Inflammatory macrophage treated with lipopolysaccharide for 1 hour (primary cell): ENCODE measurements around the gene CCDC69.
"Not testable (repeated sequence)": the region's sequence is repeated elsewhere in the genome, so short reads cannot be mapped to it uniquely, and the experiment has no call there.

Experiments
- DNase-seq, 2 donors: peaks; one replicate each; pipeline ENCODE4 v3.0.0-alpha.2; 2020 to 2022

The CCDC69 gene, protein sequence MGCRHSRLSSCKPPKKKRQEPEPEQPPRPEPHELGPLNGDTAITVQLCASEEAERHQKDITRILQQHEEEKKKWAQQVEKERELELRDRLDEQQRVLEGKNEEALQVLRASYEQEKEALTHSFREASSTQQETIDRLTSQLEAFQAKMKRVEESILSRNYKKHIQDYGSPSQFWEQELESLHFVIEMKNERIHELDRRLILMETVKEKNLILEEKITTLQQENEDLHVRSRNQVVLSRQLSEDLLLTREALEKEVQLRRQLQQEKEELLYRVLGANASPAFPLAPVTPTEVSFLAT

GRCh38 chr5:151223447-151224264 lies at the start of gene CCDC69:
Gene CCDC69, minus strand, starts transcription at chr5:151224092. Its CDS starts 122 bp downstream, at chr5:151223970.
- peak; percentile 57 to 64 for DNase-seq

- peak; percentile 51 to 56 for DNase-seq
Observed at GRCh38 chr5:151271336-151271735, 47.4 kb upstream of the CCDC69 start.

- DNase-seq: peak; percentile 91 to 97
Observed at GRCh38 chr5:151270599-151270998, 46.7 kb upstream of the CCDC69 start.

GRCh38 chr5:151267491-151268260 lies 43.8 kb upstream of the CCDC69 start:
- no peak for DNase-seq

GRCh38 chr5:151264113-151264512 lies 40.2 kb upstream of the CCDC69 start:
- DNase-seq: peak; percentile 83 to 85

- DNase-seq: no peak
Observed at GRCh38 chr5:151262532-151262931, 38.6 kb upstream of the CCDC69 start.

DNA sequence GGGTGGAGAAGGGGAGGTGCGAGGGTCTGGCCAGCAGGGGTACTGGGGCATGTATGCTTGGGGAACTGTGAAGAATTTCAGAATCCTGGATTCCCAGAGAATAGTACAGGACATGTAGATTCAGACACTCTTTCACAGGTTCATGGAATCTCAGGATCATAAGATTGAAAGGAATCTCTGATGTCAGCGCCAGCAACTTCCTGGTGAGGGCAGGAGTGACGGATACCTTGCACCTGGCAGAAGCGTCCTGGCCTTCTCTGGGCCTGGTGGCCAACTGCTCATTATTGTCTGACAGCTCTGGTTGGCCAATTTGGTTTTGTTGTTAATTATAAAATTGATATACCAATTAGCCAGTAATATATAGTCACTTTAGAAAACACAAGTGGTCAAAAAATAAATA lies 36.0 kb upstream of the CCDC69 start:
- DNase-seq: no peak

DNA sequence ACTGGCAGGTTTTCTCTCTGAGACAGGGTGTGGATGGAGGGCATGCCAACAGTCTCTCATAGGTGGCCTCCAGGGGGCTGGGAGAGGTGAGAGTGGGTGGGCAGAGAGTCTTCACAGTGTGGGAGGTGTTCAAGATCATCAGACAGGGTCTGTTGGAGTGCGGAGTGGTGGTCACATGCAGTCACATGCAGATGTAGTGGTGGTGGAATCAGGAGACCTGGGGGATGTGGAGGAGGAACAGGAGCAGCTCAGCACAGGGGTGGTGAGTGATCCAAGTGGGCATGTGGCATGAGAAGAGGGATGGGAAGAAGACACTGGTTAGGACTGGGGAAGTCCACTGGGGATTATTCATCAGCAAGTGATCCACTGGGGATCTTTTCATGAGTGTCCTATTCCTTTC lies 34.9 kb upstream of the CCDC69 start:
- peak; percentile 48 to 95 for DNase-seq

DNA sequence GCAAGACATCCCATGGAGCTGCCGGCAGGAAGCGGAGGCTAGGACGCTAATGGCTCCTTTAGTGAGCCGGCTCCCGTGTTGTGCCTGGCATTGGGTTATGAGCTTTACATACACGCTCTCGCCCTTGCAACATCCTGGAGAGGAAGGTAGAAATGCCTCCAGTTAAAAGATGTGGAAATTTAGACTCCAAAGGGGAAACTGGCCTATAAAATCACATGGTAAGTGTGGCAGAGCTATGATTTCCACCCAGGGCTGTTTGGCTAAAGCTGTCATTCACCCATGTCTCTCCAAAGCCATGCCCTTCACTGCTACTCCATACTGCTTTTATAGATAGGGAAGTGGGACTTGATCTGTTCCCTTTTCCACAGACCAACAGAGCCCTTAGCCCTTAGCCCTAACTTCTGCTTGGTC lies 34.3 kb upstream of the CCDC69 start:
- peak; percentile 83 to 97 for DNase-seq

- DNase-seq: peak; percentile 58 to 69
Observed at GRCh38 chr5:151257731-151258181, 33.9 kb upstream of the CCDC69 start.

DNA sequence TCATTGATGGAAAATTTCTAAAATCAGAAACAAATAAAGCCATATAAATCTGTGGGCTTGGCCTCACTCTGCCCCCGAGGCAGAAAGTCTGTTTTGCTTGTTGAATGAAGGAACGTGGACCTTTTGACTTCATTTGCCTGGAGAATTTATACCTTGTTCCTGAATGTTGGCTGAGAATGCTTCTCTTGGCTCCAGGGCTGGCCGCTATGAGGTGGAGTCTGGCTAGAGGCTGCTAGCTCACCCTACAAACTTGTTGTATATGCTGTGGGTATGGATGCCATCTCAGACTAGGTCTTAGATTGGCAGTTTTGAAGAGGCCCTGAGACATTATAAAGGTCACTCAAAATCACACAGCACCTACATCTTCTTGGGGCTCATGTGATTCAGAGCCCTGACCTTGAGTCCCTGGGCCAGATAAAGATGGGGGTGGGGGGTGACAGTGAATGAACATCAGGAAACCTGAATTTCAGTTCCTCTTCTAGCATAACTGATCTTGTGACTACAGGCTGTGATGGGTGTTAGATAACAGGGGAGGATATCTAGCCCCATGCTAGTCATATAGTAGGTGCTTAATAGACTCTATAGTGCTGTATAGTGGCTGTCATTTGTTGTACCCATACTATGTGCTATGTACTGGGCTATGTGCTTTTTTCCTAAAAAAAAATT lies 31.9 kb upstream of the CCDC69 start:
- DNase-seq: peak; percentile 60 to 89

GRCh38 chr5:151254990-151255389 lies 31.1 kb upstream of the CCDC69 start:
- DNase-seq: not testable (repeated sequence)

GRCh38 chr5:151254556-151254955 lies 30.7 kb upstream of the CCDC69 start:
- DNase-seq: peak in 1 of 2 donors; percentile 55

GRCh38 chr5:151253605-151253950 lies 29.7 kb upstream of the CCDC69 start:
- no peak for DNase-seq

GRCh38 chr5:151252762-151253604 lies 29.1 kb upstream of the CCDC69 start, which contains the start of gene GM2A:
Gene GM2A, plus strand, starts transcription at chr5:151253185. Its CDS starts 32 bp downstream, at chr5:151253217.
- DNase-seq: peak; percentile 100

- no peak for DNase-seq
Observed at GRCh38 chr5:151251621-151252020, 27.7 kb upstream of the CCDC69 start.

GRCh38 chr5:151251001-151251551 lies 27.2 kb upstream of the CCDC69 start:
- DNase-seq: no peak

GRCh38 chr5:151250346-151251000 lies 26.6 kb upstream of the CCDC69 start:
- DNase-seq: no peak

DNA sequence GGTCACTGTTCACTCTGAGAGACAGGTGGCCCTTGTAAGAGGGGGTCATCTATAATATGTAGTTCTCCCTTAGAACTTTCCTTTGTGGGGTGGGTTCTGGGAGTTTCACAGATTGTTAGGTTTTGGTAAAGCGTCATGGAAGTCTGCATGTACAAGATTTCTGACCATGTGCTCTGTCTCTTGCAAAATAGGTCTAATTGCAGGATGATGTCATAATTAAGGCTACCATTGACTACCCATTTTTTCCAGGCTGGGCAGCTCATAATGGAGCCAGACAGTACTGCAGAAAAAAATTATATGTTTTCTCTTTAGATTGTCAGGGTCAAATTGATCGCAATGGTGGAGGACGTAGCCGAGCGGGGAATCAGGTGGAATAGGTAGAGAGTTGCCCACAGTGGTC lies 25.4 kb upstream of the CCDC69 start:
- peak in 1 of 2 donors; percentile 46 for DNase-seq

DNA sequence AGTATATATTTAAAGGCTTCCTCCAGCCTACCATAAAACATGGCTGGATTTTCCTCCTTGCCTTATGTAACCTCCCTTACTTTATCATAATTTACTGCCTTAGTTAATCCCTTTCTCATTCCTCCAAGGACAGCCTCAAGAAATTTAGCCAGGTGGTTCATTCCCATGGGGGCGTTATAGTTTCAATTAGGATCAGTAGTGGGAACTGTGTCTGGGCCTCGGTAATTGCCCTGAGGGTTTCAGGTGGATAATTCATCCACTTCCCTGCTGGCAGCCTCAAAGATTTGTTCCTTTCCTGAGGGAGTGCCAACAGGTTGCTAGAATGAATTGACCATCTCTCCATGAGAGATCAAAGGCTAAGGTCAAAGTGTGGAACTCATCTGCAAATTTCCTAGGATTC lies 24.8 kb upstream of the CCDC69 start:
- DNase-seq: no peak
